NCI-H2196 treated with DMSO at 0.1 percent for 48 hours (cell line): ENCODE results near the gene NUP188.
"Not testable (repeated sequence)": the region's sequence is repeated elsewhere in the genome, so short reads cannot be mapped to it uniquely, and the experiment has no call there.

Experiments
- DNase-seq: peaks from one replicate; lab custom pipeline; 2025; ENCODE audit not compliant: unreplicated experiment; lab: John Stamatoyannopoulos, UW

Gene NUP188

DNA sequence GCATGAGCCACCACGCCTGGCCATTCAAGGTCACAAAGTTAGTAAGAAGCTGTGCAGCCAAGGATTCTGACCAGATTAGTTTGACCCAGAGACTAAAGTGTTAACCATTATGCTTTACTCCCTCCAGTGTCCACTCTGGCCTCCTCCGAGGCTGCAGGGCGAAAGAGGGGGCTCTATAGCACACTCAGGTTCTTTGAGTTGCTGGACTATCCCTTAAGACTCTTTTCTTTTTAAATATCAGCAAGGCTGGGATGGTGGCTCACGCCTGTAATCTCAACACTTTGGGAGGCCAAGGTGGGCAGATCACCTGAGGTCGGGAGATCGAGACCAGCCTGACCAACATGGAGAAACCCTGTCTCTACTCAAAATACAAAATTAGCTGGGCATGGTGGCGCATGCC is 2.5 kb upstream of the NUP188 start:
- DNase-seq = not testable (repeated sequence)

GRCh38 chr9:128945798-128946501 is 1.5 kb upstream of the NUP188 start:
- DNase-seq = no peak

DNA sequence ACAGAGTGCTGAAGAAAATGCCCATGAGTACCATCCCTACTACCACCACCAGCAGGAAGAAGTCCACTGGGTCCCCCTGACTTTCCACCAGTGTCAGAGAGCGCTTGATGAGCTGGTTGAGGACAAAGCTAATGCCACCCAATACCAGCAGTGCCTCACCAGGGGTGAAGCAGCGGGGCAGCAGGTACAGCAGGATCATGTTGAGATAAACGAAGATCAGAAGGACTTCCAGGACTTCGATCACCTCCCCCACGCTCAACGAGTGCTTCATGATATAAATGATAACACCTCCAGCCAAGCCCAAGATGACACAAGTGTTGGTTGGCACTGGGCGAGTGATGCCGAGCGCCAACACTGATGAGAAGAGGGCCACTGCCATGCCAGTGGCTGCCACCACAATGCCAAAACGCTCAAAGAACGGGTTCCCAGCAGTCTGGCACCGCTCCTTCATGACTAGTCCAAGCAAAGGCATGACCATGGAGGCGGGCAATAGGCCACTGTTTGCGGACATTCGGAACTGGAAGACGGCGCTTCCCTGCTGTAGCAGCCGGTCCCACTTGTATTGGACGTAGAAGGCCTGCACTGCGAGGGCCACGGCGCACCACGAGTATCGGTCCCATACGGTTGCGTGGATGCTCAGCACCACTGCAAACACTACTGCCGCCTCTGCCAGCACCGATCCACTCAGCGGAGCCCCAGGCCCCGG is 775 bp upstream of the NUP188 start:
- DNase-seq = no peak

GRCh38 chr9:128947277-128947526 is 297 bp upstream of the NUP188 start:
- no peak for DNase-seq

GRCh38 chr9:128961403-128961802 is 13.9 kb downstream of the NUP188 start:
- not testable (repeated sequence) for DNase-seq

DNA sequence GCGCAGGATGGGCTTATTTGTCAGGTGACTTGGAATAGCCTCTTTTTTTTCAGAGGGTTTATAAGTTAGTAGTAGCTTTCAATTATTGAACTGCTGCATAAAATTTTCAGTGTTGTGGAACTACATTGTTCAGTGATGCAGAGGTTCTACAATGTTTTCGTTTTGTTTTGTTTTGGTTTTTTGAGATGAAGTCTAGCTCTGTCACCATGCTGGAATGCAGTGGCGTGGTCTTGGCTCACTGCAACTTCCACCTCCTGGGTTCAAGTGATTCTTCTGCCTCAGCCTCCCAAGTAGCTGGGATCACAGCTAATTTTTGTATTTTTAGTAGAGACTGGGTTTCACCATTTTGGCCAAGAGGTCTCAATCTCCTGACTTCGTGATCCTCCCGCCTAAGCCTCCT is 22.0 kb downstream of the NUP188 start:
- DNase-seq = no peak

DNA sequence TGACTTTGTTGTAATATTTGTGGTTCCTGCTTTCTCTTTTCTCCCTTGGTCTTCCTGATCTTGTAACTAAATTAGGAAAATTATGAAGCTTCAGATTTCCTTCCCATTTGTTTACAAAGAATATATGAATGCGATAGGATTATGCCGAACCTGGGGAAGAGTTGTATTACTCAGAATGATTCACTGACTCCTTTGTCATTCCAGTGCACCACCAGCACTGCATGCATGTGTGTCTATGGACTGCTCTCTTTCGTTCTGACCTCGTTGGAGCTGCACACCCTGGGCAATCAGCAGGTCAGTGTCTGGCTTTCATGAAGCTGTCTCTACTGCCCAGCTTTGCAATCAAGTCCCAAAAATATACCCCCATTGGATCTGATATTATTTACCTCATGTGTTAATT is 25.5 kb downstream of the NUP188 start:
- no peak for DNase-seq

DNA sequence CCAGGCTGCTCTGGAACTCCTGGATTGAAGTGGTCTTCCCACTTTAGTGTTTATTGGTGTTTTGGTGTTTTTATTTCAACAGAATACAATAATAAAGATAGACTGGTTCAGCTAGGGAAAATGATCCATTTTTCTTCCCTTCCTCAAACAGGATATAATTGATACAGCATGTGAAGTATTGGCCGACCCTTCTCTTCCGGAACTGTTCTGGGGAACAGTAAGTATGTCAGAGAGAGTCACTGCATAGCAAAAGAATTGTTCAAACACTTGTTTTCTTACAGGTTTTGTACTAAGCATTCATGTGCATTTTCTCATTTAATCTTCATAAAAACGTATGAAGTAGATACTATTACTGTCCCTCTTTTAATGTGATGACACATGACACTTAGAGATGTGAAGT is 31.6 kb downstream of the NUP188 start:
- DNase-seq = no peak

- DNase-seq = no peak
Observed at GRCh38 chr9:128983536-128983935, 36.0 kb downstream of the NUP188 start.

- no peak for DNase-seq
Observed at GRCh38 chr9:128986671-128987070, 39.2 kb downstream of the NUP188 start.

GRCh38 chr9:128987805-128988204 is 40.3 kb downstream of the NUP188 start:
- DNase-seq = no peak

GRCh38 chr9:128992995-128993394 is 45.5 kb downstream of the NUP188 start:
- no peak for DNase-seq

DNA sequence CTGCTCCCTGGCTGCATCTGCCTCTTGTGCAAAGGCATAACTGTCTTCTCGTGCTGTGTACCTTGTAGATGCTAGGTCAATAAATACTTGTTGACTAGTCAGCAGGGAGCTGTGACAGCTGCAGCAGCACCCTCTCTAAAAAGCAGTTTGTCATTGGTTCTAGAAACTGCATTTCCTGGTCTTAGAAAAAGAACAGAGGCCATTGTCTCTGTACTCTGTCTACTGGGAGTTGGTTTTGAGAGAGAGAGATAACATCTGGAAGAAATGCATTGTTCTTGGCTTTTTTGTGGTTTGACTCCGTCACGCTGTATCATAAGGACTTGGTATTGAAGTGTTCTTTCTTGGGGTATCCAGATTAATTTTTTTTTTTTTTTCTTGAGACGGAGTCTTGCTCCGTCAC is 48.3 kb downstream of the NUP188 start:
- no peak for DNase-seq

- no peak for DNase-seq
Observed at GRCh38 chr9:128998462-128998861, 51.0 kb downstream of the NUP188 start.

- DNase-seq = no peak
Observed at GRCh38 chr9:128999581-129000206, 52.2 kb downstream of the NUP188 start.

DNA sequence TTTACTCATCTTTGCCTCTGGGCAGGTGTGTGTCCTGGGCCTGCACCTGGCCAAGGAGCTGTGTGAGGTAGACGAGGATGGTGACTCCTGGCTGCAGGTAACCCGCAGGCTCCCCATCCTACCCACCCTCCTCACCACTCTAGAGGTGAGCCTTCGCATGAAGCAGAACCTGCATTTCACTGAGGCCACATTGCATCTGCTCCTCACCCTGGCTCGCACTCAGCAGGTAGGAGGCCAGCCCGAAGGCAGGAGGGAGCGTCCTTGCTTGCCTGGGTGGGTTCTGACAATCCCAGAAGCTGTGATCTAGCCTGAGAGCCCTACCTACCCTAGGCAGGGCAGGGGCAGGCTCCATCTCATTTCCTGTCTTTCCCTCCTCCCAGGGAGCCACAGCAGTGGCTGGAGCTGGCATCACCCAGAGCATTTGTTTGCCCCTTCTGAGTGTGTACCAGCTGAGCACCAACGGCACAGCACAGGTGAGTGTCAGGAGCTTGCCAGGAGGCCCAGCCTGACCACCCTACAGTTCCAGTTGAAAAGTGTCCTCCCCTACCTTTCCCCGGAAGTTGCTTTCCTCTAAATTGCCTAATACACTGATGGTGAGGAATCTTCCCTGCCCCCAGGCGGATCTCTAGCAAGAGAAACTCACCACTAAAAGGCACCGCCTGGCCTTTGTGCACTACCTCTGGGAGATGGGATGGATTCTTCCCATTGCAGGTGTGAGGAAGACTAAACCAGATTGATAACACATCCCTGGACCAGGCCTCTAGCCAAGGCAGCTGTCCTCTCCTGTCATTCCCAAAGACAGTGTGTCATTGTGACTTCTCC is 54.2 kb downstream of the NUP188 start:
- no peak for DNase-seq

GRCh38 chr9:129002992-129003391 is 55.5 kb downstream of the NUP188 start:
- DNase-seq = no peak

DNA sequence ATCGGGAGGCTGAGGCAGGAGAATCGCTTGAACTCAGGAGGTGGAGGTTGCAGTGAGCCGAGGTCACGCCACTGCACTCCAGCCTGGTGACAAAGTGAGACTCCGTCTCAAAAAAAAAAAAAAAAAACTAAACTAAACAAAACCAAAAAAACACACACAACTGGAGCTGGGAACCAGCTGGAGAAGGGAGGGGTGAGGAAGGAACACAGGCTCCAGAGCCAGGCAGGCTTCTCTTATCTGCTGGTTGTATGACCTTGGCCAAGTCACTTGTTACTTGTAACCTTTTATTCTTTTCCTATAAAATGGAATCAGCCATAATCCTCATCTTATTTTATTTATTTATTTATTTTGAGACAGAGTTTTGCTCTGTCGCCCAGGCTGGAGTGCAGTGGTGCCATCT is 56.7 kb downstream of the NUP188 start:
- DNase-seq = not testable (repeated sequence)

GRCh38 chr9:129005336-129005997 is 58.0 kb downstream of the NUP188 start:
- DNase-seq = no peak

- DNase-seq = peak; percentile 65
Observed at GRCh38 chr9:129006328-129007034, 59.0 kb downstream of the NUP188 start.
